HG03354 (cell line): ENCODE data around the gene ARHGEF19.
"Not testable (repeated sequence)": the region's sequence is repeated elsewhere in the genome, so short reads cannot be mapped to it uniquely, and the experiment has no call there.

Experiments
- ATAC-seq: cut with Tn5 transposase; IDR thresholded peaks from one replicate; pipeline ENCODE4 v1.9.1; 2021; ENCODE audit warnings: mild to moderate bottlenecking; ENCODE audit not compliant: unreplicated experiment, poor library complexity, severe bottlenecking

ARHGEF19 gene

DNA sequence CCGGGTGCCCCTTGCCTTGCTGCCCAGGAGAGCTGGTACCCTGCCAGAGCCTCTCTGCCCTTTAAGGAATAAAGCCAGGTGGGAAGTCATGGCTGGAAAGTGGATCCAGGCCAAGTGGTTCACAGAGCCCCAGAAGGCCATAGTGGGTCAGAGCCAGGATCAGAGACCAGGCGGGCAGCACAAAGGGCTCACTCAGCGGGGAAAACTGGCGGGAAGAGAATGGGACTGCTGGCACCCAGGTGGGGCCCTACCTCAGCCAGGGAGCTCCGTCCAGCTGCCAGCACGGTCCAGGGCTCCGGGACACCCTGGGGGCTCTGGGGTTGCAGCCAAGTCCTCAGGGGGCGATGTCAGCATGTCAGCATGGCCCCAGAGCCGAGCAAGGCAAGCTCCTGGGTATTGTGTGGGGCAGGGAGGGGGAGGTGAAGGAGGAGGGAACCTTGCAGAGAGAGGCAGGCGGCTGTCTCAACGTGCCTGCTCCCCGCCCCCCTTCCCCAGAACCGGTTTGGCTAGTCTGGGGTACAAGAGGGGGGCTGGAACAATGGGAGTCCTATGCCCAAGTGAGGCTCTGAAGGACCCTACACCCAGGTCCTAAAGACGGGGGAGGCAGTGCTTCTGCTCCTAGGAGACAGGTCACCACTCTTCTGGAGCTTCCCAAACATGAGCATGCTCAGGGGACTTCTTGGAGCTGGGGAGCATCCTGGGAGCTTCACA is at the start of gene ARHGEF19:
TSS of gene ARHGEF19 (minus strand) at position 402 of the 711 bp plus-strand sequence. CDS start 3,598 bp downstream, outside the sequence.
- no peak for ATAC-seq

DNA sequence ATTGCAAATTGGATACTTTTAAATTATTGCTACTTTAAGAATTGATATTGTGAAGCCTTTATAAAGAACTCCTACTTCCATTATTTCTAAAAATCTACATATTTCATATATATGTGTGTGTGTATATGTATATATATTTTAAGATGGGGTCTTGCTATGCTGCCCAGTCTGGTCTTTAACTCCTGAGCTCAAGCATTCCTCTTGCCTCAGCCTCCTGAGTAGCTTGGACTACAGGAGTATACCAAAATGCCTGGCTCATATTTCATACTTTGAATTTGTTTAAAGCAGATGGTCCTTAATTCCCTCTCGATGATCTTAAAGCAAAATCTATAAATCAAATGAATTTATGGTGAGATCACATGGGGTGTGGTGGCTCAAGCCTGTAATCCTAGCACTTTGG is 49.6 kb upstream of the ARHGEF19 start:
- no peak for ATAC-seq

DNA sequence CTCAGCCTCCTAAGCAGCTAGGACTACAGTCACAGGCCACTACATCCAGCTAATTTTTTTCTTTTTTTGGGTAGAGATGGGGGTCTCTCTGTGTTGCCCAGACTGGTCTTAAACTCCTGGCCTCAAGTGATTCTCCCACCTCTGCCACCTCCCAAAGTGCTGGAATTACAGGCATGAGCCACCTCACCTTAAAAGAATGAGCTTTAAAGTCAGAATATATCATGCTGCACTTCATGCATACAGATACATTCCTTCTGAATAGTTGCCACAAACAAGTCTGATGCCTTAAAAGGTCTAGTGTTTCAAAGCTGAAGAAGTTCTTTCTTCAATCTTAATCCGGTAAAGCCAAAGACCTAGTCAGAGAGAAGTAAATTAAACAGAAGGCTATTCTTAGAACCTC is 48.4 kb upstream of the ARHGEF19 start:
- ATAC-seq, result no peak

DNA sequence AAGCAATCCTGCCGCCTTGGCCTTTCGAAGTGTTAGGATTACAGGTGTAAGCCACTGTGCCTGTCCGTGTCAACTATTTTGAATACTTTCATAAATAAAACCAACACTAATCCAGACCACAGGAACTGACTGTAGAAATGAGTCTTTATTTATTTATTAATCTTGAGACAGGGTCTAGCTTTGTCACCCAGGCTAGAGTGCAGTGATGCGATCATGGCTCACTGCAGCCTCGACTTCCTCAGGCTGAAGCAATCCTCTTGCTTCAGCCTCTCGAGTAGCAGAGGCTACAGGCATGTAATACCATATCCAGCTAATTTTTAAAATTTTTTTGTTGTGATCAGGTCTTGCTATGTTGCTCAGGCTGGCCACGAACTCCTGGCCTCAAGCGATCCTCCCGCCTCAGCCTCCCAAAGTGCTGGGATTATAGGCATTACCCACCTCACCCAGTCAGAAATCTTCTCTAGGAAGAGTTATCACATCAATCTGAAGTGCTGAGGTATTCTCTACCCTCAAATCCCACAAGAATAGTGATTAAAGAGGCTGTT is 46.2 kb upstream of the ARHGEF19 start:
- ATAC-seq, result no peak

DNA sequence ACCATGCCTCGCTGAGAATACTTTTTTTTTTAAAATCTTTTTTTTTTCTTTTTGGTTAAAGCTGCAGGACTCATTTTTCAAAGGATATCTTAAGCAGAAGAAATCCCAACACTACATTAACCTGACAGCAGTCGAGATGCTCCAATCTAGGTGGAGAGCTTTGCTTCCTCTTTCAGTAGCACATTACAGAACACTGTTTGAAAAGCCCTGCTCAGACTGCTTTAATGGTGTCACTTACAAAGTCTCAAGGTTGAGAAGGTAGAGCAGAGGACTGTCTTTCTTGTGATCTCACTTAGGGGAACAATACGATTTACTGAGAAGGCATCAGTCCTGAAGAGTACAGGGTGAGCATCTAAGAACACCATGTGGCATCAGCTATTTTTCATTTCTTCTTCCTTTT is 45.5 kb upstream of the ARHGEF19 start:
- no peak for ATAC-seq

DNA sequence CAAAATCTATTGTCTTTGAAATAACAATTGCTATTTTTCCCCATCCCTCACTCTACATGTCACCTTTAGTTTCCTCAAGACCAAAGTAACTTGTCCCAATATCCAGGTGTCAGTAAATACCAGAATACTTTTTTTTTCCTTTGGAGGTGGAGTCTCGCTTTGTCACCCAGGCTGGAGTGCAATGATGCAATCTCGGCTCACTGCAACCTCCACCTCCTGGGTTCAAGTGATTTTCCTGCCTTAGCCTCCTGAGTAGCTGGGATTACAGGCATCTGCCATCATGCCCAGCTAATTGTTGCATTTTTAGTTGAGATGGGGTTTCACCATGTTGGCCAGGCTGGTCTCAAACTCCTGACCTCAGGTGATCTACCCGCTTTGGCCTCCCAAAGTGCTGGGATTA is 45.1 kb upstream of the ARHGEF19 start:
- ATAC-seq, result not testable (repeated sequence)

DNA sequence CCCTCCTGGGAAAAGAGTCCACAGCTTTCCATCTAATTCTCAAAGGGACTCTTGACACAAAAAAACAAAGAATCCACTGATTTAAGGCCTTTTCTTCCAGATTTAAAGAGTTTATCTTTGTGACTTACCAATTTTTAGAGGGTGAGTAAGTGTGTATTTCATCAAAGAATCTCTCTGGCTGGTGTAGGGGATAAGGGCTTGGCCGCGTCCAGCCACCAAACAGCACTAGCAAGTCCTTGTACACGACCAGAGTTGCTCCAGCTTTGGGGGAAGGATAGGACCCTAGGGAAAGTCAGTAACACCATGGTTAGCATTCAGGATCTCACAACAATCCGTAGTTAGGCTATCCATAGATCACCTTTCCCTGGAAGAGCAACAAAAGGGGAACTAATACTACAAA is 44.0 kb upstream of the ARHGEF19 start:
- no peak for ATAC-seq

DNA sequence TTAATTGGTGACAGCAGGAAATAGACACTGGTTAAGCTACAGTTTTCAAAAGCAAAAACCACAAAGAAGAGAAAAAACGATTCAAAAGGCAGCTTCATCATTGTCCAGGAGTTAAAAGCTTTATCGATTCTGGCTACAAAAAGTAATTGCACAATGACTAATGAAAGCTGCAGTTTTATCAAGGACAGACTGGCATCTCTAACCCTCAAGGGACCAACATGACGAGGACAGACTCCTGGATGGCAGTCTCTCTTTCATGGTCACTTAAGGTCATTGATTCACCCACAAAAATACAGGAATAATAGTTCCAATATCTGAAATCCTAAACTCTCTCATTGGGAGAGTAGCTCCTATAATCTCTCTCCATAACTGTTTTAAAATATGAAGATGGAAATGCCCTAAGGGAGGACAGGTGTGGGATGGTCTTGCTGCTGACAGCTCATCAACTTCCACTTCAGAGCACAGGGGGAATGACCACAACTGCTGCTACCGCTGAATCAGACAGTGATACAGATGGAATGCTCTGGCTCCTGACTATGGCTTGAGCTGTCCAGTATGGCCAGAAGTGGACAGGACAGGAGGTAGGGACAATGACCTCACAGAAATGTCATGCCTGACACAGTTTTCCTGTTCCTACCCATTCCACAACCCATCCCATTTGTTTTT is 41.9 kb upstream of the ARHGEF19 start:
- ATAC-seq, result no peak

DNA sequence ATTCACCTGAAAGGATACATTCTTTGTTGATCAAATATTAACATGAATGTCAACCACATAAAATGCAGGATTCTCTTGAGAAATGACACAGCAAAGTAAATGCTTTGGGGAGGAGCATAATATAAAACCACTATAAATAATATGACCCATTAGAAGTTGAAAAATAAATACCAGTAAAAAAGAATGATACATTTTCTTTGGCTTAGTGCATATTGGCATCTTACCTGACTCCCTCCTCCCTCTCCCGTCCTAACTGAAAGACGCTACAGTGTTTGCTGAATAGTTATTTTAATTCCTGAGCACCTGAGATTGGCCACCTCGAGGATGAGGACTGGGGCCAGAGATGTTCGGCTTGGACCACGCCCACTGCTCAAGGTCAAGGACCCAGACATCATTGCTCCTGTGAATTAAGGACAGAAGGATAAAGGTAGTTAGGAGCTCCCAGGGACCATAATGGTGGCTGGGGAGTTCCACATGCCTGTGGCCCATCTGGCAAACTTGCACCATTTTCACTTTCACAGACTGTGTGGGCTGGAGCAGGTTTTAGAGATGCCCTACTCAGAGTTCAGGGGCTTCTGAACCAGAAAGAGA is 41.0 kb upstream of the ARHGEF19 start:
- ATAC-seq, result no peak

DNA sequence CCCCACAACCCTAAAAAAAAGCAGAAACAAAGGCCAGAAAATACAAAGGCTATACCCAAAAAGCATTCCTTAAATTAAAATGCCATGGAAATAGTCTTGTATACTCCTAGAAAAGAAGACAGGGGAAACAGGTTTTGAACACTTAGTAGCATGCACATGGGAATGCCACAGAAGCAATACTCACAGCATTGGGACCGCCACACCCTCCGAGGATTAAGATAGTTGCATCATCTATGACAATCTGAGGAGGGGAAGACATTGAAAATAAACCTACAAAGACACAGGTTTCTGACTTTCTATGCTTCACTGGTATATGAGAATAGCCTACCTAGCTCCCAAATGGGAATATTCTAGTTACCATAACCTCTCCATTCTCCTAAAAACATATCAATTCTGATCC is 40.5 kb upstream of the ARHGEF19 start:
- ATAC-seq, result no peak

DNA sequence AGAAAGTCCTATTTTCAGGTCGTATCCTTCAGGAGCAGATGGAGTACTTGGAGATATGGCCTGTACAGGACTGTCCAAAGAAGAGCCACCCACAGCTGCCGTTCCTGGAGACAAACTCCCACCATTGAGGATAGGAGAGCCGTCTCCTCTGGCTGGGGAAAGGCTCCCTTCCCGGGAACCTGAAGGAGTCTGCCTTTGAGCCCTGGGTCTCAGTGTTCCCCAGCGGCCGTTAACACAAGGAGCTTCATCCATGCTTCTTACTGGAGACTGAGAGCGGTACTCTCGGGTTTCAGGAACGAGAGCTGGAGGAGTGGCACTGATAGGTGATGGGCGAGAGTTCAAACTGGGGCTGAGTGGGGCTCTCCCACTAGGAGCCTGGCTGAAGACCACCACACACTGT is 38.9 kb upstream of the ARHGEF19 start:
- ATAC-seq, result no peak

DNA sequence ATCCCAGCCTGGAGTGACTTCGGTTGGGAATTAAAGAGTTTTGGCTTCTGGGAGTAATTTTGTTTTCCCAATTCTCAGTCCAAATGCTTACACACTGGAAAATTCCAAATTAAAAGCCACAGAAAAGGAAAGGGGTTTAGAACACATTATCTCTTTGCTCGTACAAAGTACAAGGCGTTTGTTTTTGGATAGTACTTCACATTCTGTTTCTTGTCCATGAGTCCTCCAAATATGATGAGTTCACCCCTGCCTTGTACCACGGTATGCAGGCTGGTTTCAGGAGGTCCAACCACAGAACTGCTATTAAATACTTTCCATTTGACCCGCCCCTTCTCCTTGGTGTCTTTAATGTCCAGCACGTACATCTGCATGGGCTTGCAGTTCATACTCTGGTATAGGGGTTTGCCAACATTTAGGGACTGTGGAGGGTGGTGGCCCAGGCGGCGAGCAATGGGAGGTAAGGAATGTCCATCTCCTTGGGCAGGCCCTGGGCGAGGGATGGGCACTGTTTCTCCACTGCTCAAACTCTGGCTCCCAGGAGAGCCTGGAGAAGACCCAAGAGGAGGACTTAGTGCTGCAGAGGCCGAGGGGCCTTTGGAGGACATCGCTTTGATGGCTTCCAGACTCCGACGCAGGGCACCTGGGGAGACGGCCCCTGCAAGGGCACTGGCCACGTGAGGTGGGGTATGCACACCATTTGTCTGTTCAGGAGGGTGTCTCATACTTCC is 38.2 kb upstream of the ARHGEF19 start:
- no peak for ATAC-seq

DNA sequence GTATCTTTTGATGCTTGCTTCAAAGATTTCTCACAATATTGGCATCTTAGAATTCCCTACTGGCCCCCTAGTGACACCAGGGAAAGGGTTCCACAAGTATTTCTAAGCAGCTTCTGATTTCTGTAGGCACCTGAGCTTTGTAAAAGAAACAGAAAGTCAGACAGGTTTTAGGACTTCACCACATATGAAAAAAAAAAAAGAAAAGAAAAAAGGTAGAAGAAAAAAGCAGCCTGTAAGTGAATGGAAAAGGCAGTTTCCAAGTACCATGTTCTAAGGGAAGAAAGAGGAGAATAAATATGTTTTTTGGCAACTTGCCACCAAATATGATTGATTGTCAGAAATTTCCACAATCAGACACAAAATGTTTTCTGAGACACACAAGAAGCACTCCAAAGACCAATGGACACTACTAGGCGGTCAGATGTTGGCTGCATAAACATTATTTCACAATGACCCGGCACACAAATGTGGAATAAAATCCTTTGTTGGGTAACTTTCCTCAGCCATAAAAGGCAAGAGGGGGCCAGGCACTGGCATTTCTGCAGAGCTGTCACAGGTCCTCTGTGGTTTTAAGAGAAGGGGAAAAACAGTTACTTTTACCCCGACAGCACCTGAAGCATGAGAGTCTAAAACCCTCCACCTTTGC is 37.3 kb upstream of the ARHGEF19 start:
- ATAC-seq, result no peak

DNA sequence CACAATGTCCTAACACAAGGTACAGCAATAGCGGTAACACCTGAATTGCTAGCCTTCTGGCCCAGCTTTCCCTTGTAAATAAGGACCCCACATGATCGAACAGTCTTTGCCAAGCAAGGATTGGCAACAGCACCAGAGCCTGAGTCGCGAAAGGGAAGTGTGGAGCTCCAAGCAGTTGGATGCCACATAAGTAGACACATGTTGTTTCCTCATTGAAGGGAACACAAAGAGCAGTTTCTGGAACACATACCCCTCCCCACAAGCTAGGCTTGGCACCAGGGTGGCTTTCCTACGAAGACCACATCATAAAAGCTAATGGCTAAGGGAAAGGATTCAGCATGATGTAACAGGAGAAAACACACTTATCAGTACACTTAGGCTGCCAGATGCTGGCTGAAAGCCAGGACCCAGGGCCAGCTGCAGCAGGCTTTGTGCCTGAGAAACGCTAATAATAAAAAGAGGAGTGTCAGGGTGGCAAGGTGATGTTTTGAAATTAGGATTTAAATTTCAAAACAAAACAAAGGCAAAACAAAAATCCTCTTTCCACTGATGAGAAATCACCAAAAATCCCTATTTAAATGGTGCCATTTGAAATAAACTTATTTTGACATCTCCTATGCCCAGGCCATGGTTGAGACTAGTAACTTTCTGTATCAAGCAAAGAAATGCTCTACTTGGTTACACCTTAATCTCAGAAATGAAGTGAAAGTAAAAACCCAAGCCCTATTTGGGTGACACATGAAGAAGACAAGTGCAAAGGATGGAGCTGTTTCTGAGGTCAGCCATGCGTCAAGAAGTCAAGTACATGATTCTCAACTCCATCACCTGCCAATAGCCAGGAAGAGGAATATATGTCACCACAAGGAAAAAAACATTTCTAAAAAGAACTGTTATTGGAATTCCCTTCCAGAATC is 36.4 kb upstream of the ARHGEF19 start:
- ATAC-seq, result peak; percentile 58

DNA sequence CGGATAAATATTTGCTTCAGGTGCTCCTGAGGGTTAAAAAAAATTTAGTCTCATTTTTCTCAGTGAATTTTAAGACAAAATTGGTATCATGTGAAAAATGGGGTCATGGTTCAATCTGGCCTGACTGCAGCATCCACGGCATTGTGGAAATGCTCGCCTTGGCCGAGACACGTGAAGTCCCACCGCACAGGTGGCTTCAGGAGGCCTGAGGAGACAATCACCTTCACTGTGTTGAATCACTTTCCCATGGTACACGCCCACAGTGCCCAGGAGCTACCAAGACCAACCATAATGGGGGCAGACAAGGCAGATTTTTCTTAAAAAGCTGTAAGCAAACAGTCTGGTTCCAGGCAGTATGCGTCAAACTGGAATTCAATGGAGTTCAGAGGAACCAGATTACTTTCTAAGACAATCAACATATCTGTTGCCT is 35.6 kb upstream of the ARHGEF19 start:
- ATAC-seq, result no peak

DNA sequence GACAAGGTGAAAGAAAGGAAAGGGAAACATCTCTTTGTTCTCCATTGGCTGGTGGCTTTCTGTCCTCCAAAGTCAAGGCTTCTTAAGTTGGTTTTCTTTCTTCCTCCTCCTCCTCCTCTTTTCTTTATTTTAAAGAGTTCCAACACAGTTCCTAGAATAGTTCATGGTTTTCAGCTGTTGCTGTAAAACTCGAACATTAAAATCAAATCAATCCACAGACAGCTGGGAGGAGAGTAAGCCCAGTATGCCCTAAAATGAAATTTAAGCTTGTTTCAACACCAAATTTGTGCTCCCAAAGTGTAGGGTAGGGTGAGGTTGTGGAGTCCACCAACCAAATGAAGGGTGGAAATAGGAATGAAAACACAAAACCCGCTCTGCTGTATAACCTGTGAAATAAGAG is 35.0 kb upstream of the ARHGEF19 start:
- no peak for ATAC-seq

DNA sequence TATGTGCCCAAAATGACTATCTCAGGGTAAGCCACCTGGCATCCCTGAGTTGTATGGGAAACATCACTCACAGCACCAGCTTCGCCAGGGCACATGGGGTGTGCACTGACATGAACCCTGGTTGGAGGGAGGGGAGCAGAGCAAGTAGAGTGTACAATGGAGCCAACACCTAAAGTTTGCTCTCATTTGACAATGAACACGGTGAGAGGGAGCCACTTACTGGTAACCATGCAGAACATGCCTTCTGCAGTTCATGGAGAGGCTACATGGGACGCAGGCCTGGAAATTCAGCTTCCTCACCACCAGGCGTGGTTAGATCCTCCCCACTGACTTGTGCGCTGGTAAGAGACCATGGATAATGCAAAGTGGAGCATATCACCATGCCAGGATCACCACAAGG is 34.5 kb upstream of the ARHGEF19 start:
- ATAC-seq, result no peak

DNA sequence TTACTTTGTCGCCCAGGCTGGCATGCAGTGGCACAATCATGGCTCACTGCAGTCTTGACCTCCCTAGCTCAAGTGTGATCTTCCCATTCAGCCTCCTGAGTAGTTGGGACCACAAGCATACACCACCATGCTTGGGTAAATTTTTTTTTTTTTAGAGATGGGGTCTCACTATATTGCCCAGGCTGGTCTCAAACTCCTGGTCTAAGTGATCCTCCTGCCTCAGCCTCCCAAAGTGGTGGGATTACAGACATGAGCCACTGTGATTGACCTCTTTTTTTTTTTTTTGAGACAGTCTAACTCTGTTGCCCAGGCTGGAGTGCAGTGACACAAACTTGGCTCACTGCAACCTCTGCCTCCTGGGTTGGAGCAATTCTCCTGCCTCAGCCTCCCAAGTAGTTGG is 33.8 kb upstream of the ARHGEF19 start:
- ATAC-seq, result not testable (repeated sequence)
